K562 (cell line): Measurements from ENCODE around the gene CDS2. TPM values are rescaled to one million over a fixed set of nuclear protein-coding genes. Genes with fewer than 3 reads are reported as not detected.
A peak's percentile ranks its signal among the peaks of the same experiment; 100 is the strongest.

ENCODE experiments used
- ATAC-seq: fragments of 200-7000 bp; cut with Tn5 transposase; 3 replicates; pipeline ENCODE4 v1.9.1; 2020; ENCODE audit warnings: moderate library complexity
- BruUV-seq: library from RNA; stranded (reverse); fragments of 400-500 nt; replicated peaks from 2 replicates; lab custom pipeline; 2021; lab: Mats Ljungman, UMichigan
- CTCF ChIA-PET: fragments of 300-600 bp; formaldehyde crosslinking; extraction: SDS; loops from one replicate; lab custom pipeline; 2021; ENCODE audit warnings: low intra/inter-chr PET ratio; lab: Yijun Ruan, JAX
- POLR2A ChIA-PET: fragments of 300-600, 350-650 bp; sonication (Branson Sonifier 250); formaldehyde crosslinking; extraction: SDS; loops from one replicate; lab custom pipeline; 2021; ENCODE audit warnings: antibody characterized with exemption, inconsistent platforms; lab: Yijun Ruan, JAX
- DNase-seq, 4 experiments: peaks; one replicate each; pipeline versions ENCODE4 v3.0.0 to v3.0.0-alpha.2; 2011 to 2018; ENCODE audit warnings: low spot score in 3 of 4, mixed read lengths in 3 of 4; ENCODE audit errors: extremely low read depth in 1 of 4
- FAIRE-seq: peaks from 2 replicates; lab custom pipeline; 2011; peaks lifted over from hg19 to GRCh38; lab: Jason Lieb, UNC
- H2AFZ ChIP-seq: 2 replicates; pipeline ENCODE4 v1.6.0; 2011; ENCODE audit warnings: low read depth, low read length, control low read depth, inconsistent platforms
- H3K27ac ChIP-seq: fragments of 200-600 bp; 3 replicates; pipeline ENCODE4 v1.8.0; 2011; ENCODE audit warnings: low read depth, mild to moderate bottlenecking, control low read depth, inconsistent platforms, low read length, moderate library complexity, mixed read lengths; ENCODE audit errors: extremely low read depth
- H3K27me3 ChIP-seq, 2 experiments: fragments of 300-600 bp in 1 of 2; 2 replicates in 1 of 2; 3 replicates in 1 of 2; pipeline versions ENCODE4 v1.6.0 to v1.8.0; 2011; ENCODE audit warnings: inconsistent platforms in 2 of 2, low read length in 2 of 2, mild to moderate bottlenecking in 1 of 2, mixed read lengths in 1 of 2, moderate library complexity in 1 of 2; ENCODE audit not compliant: control insufficient read depth in 2 of 2, insufficient read depth in 2 of 2
- H3K36me3 ChIP-seq: fragments of 300-600 bp; 3 replicates; pipeline ENCODE4 v1.8.0; 2011; ENCODE audit warnings: mild to moderate bottlenecking, low read length, inconsistent platforms; ENCODE audit not compliant: control insufficient read depth, insufficient read depth
- H3K4me1 ChIP-seq, 2 experiments: fragments of 200-600 bp in 1 of 2; replicated peaks in 1 of 2; 2 replicates in 1 of 2; 3 replicates in 1 of 2; pipeline versions ENCODE4 v1.5.1 to v1.8.0; 2011; ENCODE audit warnings: inconsistent platforms in 2 of 2, low read length in 2 of 2, mild to moderate bottlenecking in 1 of 2, mixed read lengths in 1 of 2, moderate library complexity in 1 of 2; ENCODE audit not compliant: control insufficient read depth in 2 of 2, insufficient read depth in 2 of 2
- H3K4me2 ChIP-seq: 2 replicates; pipeline ENCODE4 v1.6.1; 2011; ENCODE audit warnings: low read length, control low read depth, inconsistent platforms, mixed read lengths; ENCODE audit not compliant: insufficient read depth
- H3K4me3 ChIP-seq: fragments of 200-600 bp; sonication (generic), shearing (Covaris generic); 2 replicates; pipeline ENCODE4 v1.5.1; 2016; ENCODE audit warnings: control low read depth, inconsistent platforms
- H3K79me2 ChIP-seq: fragments of 200-600 bp; 3 replicates; pipeline ENCODE4 v1.8.0; 2011; ENCODE audit warnings: low read length, inconsistent platforms; ENCODE audit not compliant: control insufficient read depth, insufficient read depth
- H3K9ac ChIP-seq, 2 experiments: 2 replicates each; pipeline versions ENCODE4 v1.6.0 to v1.6.1; 2011; ENCODE audit warnings: low read depth in 2 of 2, low read length in 2 of 2, control low read depth in 1 of 2, inconsistent platforms in 1 of 2, mild to moderate bottlenecking in 1 of 2, mixed read lengths in 1 of 2; ENCODE audit not compliant: insufficient read depth in 1 of 2
- H3K9me1 ChIP-seq: one replicate; pipeline ENCODE4 v1.6.0; 2011; ENCODE audit warnings: inconsistent platforms, mild to moderate bottlenecking, low read length, moderate library complexity; ENCODE audit not compliant: control insufficient read depth, insufficient read depth
- H3K9me3 ChIP-seq: replicated peaks from 2 replicates; pipeline ENCODE4 v1.5.1; 2011; ENCODE audit warnings: low read depth, low read length, inconsistent platforms; ENCODE audit not compliant: control insufficient read depth, insufficient read depth
- H4K20me1 ChIP-seq: replicated peaks from 2 replicates; pipeline ENCODE4 v1.6.1; 2011; ENCODE audit warnings: low read length, inconsistent platforms, mixed read lengths; ENCODE audit not compliant: control insufficient read depth, insufficient read depth
- CREM ChIP-seq: IDR thresholded peaks from 2 replicates; pipeline ENCODE4 v1.6.1; 2014; ENCODE audit warnings: antibody characterized with exemption, low read depth
- CSDE1 ChIP-seq, 2 experiments: fragments of 450-650 bp; IDR thresholded peaks; 2 replicates each; pipeline ENCODE4 v1.6.1; 2016; ENCODE audit warnings: mild to moderate bottlenecking in 1 of 2
- ETV6 ChIP-seq, 3 experiments: fragments of 150-350 bp in 1 of 3; sonication (generic) in 1 of 3; formaldehyde crosslinking in 1 of 3; IDR thresholded peaks; 2 replicates each; pipeline versions ENCODE4 v1.6.1 to v1.8.0; 2014 to 2022; ENCODE audit warnings: borderline replicate concordance in 2 of 3, low read depth in 2 of 3, antibody characterized with exemption in 1 of 3, low read length in 1 of 3, mild to moderate bottlenecking in 1 of 3, missing genetic modification reagents in 1 of 3
- SMARCE1 ChIP-seq: fragments of 450-650 bp; IDR thresholded peaks from 2 replicates; pipeline ENCODE4 v1.7.1; 2016; ENCODE audit warnings: mild to moderate bottlenecking
- SMC3 ChIP-seq: conservative IDR thresholded peaks from 2 replicates; pipeline ENCODE4 v1.6.1; 2011; ENCODE audit warnings: low read depth, low read length, improper control_type of control experiment; ENCODE audit not compliant: insufficient read depth
- WGBS: fragments of 100-300 bp; shearing (Covaris generic); methylation state at CpG from one replicate; pipeline ENCODE4 v1.1.6; 2016; ENCODE audit warnings: low coverage, mixed read lengths; ENCODE audit not compliant: insufficient coverage; ENCODE audit errors: missing lambda C conversion rate; 5-methylcytosine and 5-hydroxymethylcytosine counted together
- in situ Hi-C: fragments of 300-500 bp; cut with MboI; formaldehyde crosslinking; loops from 4 replicates; pipeline ENCODE4 v1.15.0; 2018; ENCODE audit warnings: inconsistent platforms, mixed read lengths
- intact Hi-C: fragments of 100-400 bp; cut with micrococcal nuclease; formaldehyde crosslinking; loops from 2 replicates; pipeline ENCODE4 v1.14.2; 2022
- polyA plus RNA-seq, 8 experiments: library from polyadenylated mRNA; depleted of rRNA in 4 of 8; stranded (reverse) in 5 of 8; unstranded in 3 of 8; fragments of >200 nt; fragmentation: Nextera tagmentation in 2 of 8; fragmentation: Illumina TruSeq in 1 of 8; extraction: Ambion mirVana in 2 of 8; extraction: Trizol in 1 of 8; gene quantifications; 2 replicates each; pipeline versions ENCODE4 v1.2.1 to v1.2.3, GENCODE V29; 2011 to 2014; ENCODE audit warnings: inconsistent platforms in 1 of 8, missing spikeins in 1 of 8
- total RNA-seq, 7 experiments: library from RNA; depleted of rRNA in 6 of 7; stranded (reverse); fragments of >200 nt in 6 of 7; fragmentation: Illumina TruSeq in 2 of 7; extraction: Trizol in 2 of 7; gene quantifications; 2 replicates each; pipeline versions ENCODE4 v1.2.1 to v1.2.3, GENCODE V29; 2011 to 2021; ENCODE audit warnings: low replicate concordance in 1 of 7
- TF ChIP-seq, protein P1 (sequence below), 3 experiments: IDR thresholded peaks in 2 of 3; conservative IDR thresholded peaks in 1 of 3; 2 replicates each; pipeline ENCODE4 v1.5.1; 2011 to 2012; ENCODE audit warnings: low read length in 3 of 3, mild to moderate bottlenecking in 3 of 3, control low read depth in 2 of 3, improper control_type of control experiment in 1 of 3, inconsistent platforms in 1 of 3, low read depth in 1 of 3, mixed read lengths in 1 of 3, moderate library complexity in 1 of 3; ENCODE audit not compliant: insufficient read depth in 2 of 3
- TF ChIP-seq, protein P2 (sequence below): fragments of 250-450 bp; sonication (Bioruptor Pico); IDR thresholded peaks from 2 replicates; pipeline ENCODE4 v1.4.0; 2020; ENCODE audit warnings: mild to moderate bottlenecking, moderate library complexity, borderline replicate concordance
- TF ChIP-seq, protein P3 (sequence below), 3 experiments: fragments of 200-800 bp in 1 of 3; fragments of 250-450 bp in 1 of 3; fragments of 450-650 bp in 1 of 3; sonication (Bioruptor Pico) in 1 of 3; sonication (Bioruptor generic) in 1 of 3; formaldehyde crosslinking in 1 of 3; IDR thresholded peaks; 2 replicates each; pipeline versions ENCODE4 v1.6.1 to v1.8.0; 2016 to 2022; ENCODE audit warnings: mild to moderate bottlenecking in 2 of 3, missing genetic modification characterization in 2 of 3, missing compliant biosample characterization in 1 of 3, moderate library complexity in 1 of 3

Gene CDS2
- total and polyA plus RNA-seq, 9 of the 15 experiments (the other 6 are each of a cell fraction or from before 2014, with no cell fraction given) = 6.4 to 46.4 (median 12.2) TPM

DNA sequence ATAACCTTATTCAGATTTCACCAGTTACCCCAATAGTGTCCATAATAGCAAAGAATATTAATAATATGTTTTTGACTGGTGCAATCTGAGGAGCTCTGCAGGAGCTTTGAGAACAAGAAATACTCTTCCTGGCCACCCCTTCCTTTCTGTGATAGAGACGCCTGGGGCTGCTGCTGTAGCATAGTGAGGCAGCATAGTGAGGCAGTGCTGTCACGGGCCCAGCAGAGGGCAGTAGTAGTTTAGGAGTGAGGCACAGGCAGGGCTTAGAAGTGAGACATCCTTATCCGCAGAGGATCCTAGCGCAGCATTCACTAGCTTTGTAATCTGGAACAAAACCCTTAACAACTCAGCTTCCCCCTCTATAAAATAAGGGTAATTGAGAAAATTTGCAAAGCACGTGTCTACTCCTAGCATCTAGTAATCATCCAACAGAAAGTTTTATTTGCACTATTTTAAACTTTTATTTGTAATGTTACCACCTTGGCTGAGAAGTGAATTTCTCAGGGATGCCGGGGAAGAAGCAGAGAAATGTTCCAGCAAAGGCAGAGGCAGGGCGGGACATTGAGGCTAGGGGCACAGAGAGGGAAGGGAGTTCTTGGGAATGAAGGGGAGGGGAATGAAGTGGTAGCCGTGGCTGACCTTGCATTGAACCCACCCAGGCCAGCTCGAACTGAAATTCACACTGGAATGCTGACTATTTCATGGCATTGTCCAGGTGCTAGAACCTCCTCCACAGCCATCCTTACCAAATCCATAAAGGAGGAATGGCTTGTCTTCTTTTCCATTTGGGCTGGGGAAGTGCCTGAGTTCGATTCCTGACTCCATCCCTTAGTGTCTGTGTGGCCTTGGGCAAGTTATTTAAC is 78.8 kb downstream of the CDS2 start:
- Histone ChIP-seq H3K4me2 (no peak overlapping the region), H3K4me1 (no peaks in the 10 kb centered on the region; a peak in 1 of 5 replicates), H2AFZ (no peak overlapping the region), H3K27me3 (no peaks in the 10 kb centered on the region), H3K36me3 (no peaks in the 10 kb centered on the region), H3K9ac (no peak overlapping the region), H3K9me3 (no peaks in the 10 kb centered on the region), H3K27ac (no peak overlapping the region), H4K20me1 (0 out of 2 replicates have a peak, but pooled peaks cover 3% of the 10 kb centered on the region), H3K4me3 (no peak overlapping the region), H3K9me1 (no peaks in the 10 kb centered on the region), H3K79me2 (no peaks in the 10 kb centered on the region)
- DNase-seq (peak; percentile 66 to 77 (median 72)), FAIRE-seq (peak; percentile 77), ATAC-seq (peak; percentile 100)
- intact Hi-C loops = loop anchor here (1.0 kb wide), 2 partner anchors 18 to 243 kb away; no protein-coding TSS in a partner anchor
- in situ Hi-C loops = no loop called here
- ChIA-PET CTCF (interaction anchor here (0.6 to 1.7 kb wide), 3 partner anchors 13 to 243 kb away, joined by 3 to 15 read pairs (median 3); no protein-coding TSS in a partner anchor), POLR2A (interaction anchor here (0.8 to 1.0 kb wide), 2 partner anchors 17 to 58 kb away, joined by 3 read pairs; no protein-coding TSS in a partner anchor)
- no TSS peak for BruUV-seq
- 29% methylated on average over 10 of the region's 10 CpGs for WGBS
- TF ChIP-seq, protein P1, sequence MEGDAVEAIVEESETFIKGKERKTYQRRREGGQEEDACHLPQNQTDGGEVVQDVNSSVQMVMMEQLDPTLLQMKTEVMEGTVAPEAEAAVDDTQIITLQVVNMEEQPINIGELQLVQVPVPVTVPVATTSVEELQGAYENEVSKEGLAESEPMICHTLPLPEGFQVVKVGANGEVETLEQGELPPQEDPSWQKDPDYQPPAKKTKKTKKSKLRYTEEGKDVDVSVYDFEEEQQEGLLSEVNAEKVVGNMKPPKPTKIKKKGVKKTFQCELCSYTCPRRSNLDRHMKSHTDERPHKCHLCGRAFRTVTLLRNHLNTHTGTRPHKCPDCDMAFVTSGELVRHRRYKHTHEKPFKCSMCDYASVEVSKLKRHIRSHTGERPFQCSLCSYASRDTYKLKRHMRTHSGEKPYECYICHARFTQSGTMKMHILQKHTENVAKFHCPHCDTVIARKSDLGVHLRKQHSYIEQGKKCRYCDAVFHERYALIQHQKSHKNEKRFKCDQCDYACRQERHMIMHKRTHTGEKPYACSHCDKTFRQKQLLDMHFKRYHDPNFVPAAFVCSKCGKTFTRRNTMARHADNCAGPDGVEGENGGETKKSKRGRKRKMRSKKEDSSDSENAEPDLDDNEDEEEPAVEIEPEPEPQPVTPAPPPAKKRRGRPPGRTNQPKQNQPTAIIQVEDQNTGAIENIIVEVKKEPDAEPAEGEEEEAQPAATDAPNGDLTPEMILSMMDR (IDR thresholded peaks at IDR 0.05 in 2 of 3, conservative IDR thresholded peaks at IDR 0.05 in 1 of 3; ENCODE audit: insufficient read depth in 2 of 3, low read depth in 1 of 3, low read length in 3 of 3) = peak; percentile 78 to 85 (median 82)
- TF ChIP-seq ETV6 (IDR thresholded peaks at IDR 0.05; ENCODE audit: borderline replicate concordance in 1 of 2, low read depth in 2 of 2, low read length in 1 of 2) (no peak), ETV6 (CRISPR knock-in tag; IDR thresholded peaks at IDR 0.05; ENCODE audit: borderline replicate concordance) (no peak), SMARCE1 (no peak), CSDE1 (IDR thresholded peaks at IDR 0.05) (no peak), CREM (peak; percentile 28; the same call in 1 of the 2 replicates), SMC3 (0 out of 2 replicates have a peak, but pooled peaks have one; percentile 47)
- TF ChIP-seq, protein P2, sequence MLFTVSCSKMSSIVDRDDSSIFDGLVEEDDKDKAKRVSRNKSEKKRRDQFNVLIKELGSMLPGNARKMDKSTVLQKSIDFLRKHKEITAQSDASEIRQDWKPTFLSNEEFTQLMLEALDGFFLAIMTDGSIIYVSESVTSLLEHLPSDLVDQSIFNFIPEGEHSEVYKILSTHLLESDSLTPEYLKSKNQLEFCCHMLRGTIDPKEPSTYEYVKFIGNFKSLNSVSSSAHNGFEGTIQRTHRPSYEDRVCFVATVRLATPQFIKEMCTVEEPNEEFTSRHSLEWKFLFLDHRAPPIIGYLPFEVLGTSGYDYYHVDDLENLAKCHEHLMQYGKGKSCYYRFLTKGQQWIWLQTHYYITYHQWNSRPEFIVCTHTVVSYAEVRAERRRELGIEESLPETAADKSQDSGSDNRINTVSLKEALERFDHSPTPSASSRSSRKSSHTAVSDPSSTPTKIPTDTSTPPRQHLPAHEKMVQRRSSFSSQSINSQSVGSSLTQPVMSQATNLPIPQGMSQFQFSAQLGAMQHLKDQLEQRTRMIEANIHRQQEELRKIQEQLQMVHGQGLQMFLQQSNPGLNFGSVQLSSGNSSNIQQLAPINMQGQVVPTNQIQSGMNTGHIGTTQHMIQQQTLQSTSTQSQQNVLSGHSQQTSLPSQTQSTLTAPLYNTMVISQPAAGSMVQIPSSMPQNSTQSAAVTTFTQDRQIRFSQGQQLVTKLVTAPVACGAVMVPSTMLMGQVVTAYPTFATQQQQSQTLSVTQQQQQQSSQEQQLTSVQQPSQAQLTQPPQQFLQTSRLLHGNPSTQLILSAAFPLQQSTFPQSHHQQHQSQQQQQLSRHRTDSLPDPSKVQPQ (CRISPR knock-in tag) = no peak
- TF ChIP-seq, protein P3, sequence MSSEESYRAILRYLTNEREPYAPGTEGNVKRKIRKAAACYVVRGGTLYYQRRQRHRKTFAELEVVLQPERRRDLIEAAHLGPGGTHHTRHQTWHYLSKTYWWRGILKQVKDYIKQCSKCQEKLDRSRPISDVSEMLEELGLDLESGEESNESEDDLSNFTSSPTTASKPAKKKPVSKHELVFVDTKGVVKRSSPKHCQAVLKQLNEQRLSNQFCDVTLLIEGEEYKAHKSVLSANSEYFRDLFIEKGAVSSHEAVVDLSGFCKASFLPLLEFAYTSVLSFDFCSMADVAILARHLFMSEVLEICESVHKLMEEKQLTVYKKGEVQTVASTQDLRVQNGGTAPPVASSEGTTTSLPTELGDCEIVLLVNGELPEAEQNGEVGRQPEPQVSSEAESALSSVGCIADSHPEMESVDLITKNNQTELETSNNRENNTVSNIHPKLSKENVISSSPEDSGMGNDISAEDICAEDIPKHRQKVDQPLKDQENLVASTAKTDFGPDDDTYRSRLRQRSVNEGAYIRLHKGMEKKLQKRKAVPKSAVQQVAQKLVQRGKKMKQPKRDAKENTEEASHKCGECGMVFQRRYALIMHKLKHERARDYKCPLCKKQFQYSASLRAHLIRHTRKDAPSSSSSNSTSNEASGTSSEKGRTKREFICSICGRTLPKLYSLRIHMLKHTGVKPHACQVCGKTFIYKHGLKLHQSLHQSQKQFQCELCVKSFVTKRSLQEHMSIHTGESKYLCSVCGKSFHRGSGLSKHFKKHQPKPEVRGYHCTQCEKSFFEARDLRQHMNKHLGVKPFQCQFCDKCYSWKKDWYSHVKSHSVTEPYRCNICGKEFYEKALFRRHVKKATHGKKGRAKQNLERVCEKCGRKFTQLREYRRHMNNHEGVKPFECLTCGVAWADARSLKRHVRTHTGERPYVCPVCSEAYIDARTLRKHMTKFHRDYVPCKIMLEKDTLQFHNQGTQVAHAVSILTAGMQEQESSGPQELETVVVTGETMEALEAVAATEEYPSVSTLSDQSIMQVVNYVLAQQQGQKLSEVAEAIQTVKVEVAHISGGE (CRISPR knock-in tag; IDR thresholded peaks at IDR 0.05) = no peak
